Measurements from ENCODE around the gene CYP39A1. TPM values are rescaled to one million over a fixed set of nuclear protein-coding genes. Genes with fewer than 3 reads are reported as not detected.

Gene CYP39A1
- total and polyA plus RNA-seq, 10 of the 15 experiments (the other 5 are each of a cell fraction or from before 2014, with no cell fraction given), result not detected

- no peak for TF ChIP-seq PKNOX1 (IDR thresholded peaks at IDR 0.05)
- no peak for TF ChIP-seq NR2F1 (conservative IDR thresholded peaks at IDR 0.05)
- TF ChIP-seq NR2C1 (IDR thresholded peaks at IDR 0.05), result no peak
- TF ChIP-seq DPF2 (IDR thresholded peaks at IDR 0.05), result no peak
- no peak for TF ChIP-seq SPI1 (IDR thresholded peaks at IDR 0.05; ENCODE audit: borderline replicate concordance, insufficient read depth, low read depth, low read length)
- TF ChIP-seq ZBTB33 (IDR thresholded peaks at IDR 0.05), result no peak
- no peak for TF ChIP-seq FOXM1 (IDR thresholded peaks at IDR 0.05; ENCODE audit: low read depth, low read length)
- TF ChIP-seq SMARCA5 (IDR thresholded peaks at IDR 0.05), result no peak
Measured at GRCh38 chr6:46684771-46685170, 32.2 kb upstream of the CYP39A1 start (continued).

GRCh38 chr6:46677314-46677654, 24.7 kb upstream of the CYP39A1 start:
- Histone ChIP-seq H3K79me2 (ENCODE audit: control insufficient read depth, insufficient read depth, low read length) (no peaks in the 10 kb centered on the region), H3K9me3 (replicated peaks; ENCODE audit: control insufficient read depth, insufficient read depth, low read length) (no peaks in the 10 kb centered on the region), H3K27me3 (replicated peaks in 1 of 2; ENCODE audit: control insufficient read depth in 2 of 2, insufficient read depth in 2 of 2, low read length in 1 of 2) (no peaks in the 10 kb centered on the region; a peak in 1 of 4 replicates), H4K20me1 (ENCODE audit: control insufficient read depth, insufficient read depth) (no peaks in the 10 kb centered on the region), H3K4me3 (no peak overlapping the region), H3K36me3 (ENCODE audit: control insufficient read depth in 2 of 2, insufficient read depth in 2 of 2, low read length in 1 of 2) (no peaks in the 10 kb centered on the region), H3K4me1 (ENCODE audit: control insufficient read depth, insufficient read depth, low read length) (no peaks in the 10 kb centered on the region), H3K27ac (ENCODE audit: control insufficient read depth, insufficient read depth) (no peak overlapping the region), H3K9ac (ENCODE audit: control insufficient read depth, insufficient read depth, low read length) (no peak overlapping the region), H3K4me2 (ENCODE audit: control insufficient read depth, insufficient read depth) (no peak overlapping the region), H2AFZ (ENCODE audit: control insufficient read depth, low read depth, low read length) (no peak overlapping the region)
- BruUV-seq (replicated peaks), result no TSS peak
- SMC1A ChIA-PET (ENCODE audit: uncharacterized antibody, unreplicated experiment), result no interaction called here
- no peak for TF ChIP-seq ZNF622 (IDR thresholded peaks at IDR 0.05)
- no peak for TF ChIP-seq IRF3 (IDR thresholded peaks at IDR 0.05)
- TF ChIP-seq CTCF (IDR thresholded peaks at IDR 0.05 in 2 of 3, conservative IDR thresholded peaks at IDR 0.05 in 1 of 3; ENCODE audit: control insufficient read depth in 2 of 3, extremely low read depth in 1 of 3, insufficient read depth in 1 of 3, low read depth in 3 of 3, low read length in 3 of 3), result peak; percentile 28 to 55 (median 44)
- TF ChIP-seq RAD21 (IDR thresholded peaks at IDR 0.05; ENCODE audit: insufficient read depth, low read depth, low read length), result 0 out of 2 replicates have a peak, but pooled peaks have one; percentile 6
- RAD21 ChIA-PET (ENCODE audit: unreplicated experiment), result no interaction called here
- in situ Hi-C loops (cut with MboI) (no loop called here), intact Hi-C loops (cut with micrococcal nuclease; ENCODE audit: unreplicated experiment) (no loop called here)
- POLR2A ChIA-PET, result no interaction called here
- FAIRE-seq (no peak), ATAC-seq (peak; percentile 68), DNase-seq (ENCODE audit: low read depth, low spot score) (no peak)
- WGBS (ENCODE audit: insufficient coverage, insufficient replicate concordance, low lambda C conversion rate, missing lambda C conversion rate), result 10% methylated on average over 4 of the region's 4 CpGs
- CTCF ChIA-PET, result interaction anchor here (0.8 kb wide), 1 partner anchor 13 kb away, joined by 3 read pairs; no protein-coding TSS in a partner anchor

Measured in GM12878 (cell line).